ENCODE measurements around the gene SPIN2A. TPM values are rescaled to one million over a fixed set of nuclear protein-coding genes. Genes with fewer than 3 reads are reported as not detected.

Gene SPIN2A
- total and polyA plus RNA-seq, 2 donors (not counting 1 experiment from before 2014, with no cell fraction given), result 1.4 to 3.3 TPM

- Histone ChIP-seq H3K27me3 (replicated peaks in 1 of 4; ENCODE audit: control extremely low read depth in 1 of 4, control insufficient read depth in 3 of 4, insufficient read depth in 4 of 4, low read length in 3 of 4) (no peaks in the 10 kb centered on the region), H3K9me3 (ENCODE audit: control extremely low read depth in 1 of 3, control insufficient read depth in 2 of 3, insufficient read depth in 1 of 3, low read length in 2 of 3) (no peaks in the 10 kb centered on the region), H3K9ac (ENCODE audit: low read length) (no peak overlapping the region), H3K4me2 (replicated peaks; ENCODE audit: low read depth, low read length, poor library complexity, severe bottlenecking) (no peak overlapping the region), H2AFZ (ENCODE audit: insufficient read depth, low read depth, low read length, poor library complexity, severe bottlenecking) (no peak overlapping the region), H3K27ac (ENCODE audit: low read length in 2 of 2) (no peak overlapping the region), H3K79me2 (ENCODE audit: control insufficient read depth, insufficient read depth, low read length) (no peaks in the 10 kb centered on the region), H3K36me3 (replicated peaks in 1 of 2; ENCODE audit: control extremely low read depth in 1 of 2, control insufficient read depth in 1 of 2, extremely low read depth in 1 of 2, insufficient read depth in 2 of 2, low read length in 1 of 2) (no peaks in the 10 kb centered on the region), H4K20me1 (ENCODE audit: control insufficient read depth, insufficient read depth, low read length, poor library complexity, severe bottlenecking) (no peaks in the 10 kb centered on the region), H3K4me1 (ENCODE audit: control insufficient read depth in 2 of 2, insufficient read depth in 2 of 2, low read length in 2 of 2) (no peaks in the 10 kb centered on the region), H3K4me3 (ENCODE audit: control extremely low read depth in 1 of 5, extremely low read depth in 1 of 5, insufficient read depth in 1 of 5, low read depth in 2 of 5, low read length in 4 of 5) (no peak overlapping the region)
- DNase-seq, result no peak
- H3K4me1 Mint-ChIP-seq, result no peaks in the 10 kb centered on the region
- POLR2A ChIA-PET, result no interaction called here
- no peak for TF ChIP-seq CTCF (IDR thresholded peaks at IDR 0.05)
- no peak for TF ChIP-seq EZH2 (IDR thresholded peaks at IDR 0.05; ENCODE audit: borderline replicate concordance, insufficient read depth, low read depth, low read length, poor library complexity, severe bottlenecking)
- H3K9me3 Mint-ChIP-seq (ENCODE audit: insufficient read depth), result no peaks in the 10 kb centered on the region
- H3K4me3 Mint-ChIP-seq, result no peak overlapping the region
- no peaks in the 10 kb centered on the region for H3K27me3 Mint-ChIP-seq
- intact Hi-C loops (cut with micrococcal nuclease), result no loop called here
- CTCF ChIA-PET, result no interaction called here
- no peak for ATAC-seq (ENCODE audit: low read depth)
- no peak overlapping the region for H3K27ac Mint-ChIP-seq
- WGBS (ENCODE audit: insufficient coverage), result 86% methylated on average over 1 of the region's 7 CpGs
Observed at GRCh38 chrX:57132046-57132445, 5.2 kb downstream of the SPIN2A start.

DNA sequence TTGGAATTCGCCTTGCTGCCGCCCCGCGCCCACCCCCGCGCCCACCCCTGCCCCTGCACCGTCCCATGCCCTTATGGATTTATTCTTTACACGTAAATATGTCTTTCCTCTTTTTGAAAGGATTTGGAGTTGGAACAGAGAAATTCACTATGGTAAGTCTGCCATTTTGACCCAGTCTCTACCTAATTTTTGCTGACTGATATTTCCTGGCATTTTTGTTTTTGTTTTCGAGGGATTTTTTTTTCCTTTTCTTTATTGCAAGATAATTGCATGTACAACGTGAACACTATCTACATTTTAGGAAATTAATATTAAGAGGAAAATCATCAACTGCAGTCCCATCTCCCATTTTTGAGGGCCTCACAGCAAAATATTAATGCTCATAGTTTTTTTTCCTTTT, 15.4 kb downstream of the SPIN2A start:
- peak overlapping the region; percentile 71 for H3K4me2 ChIP-seq (replicated peaks; ENCODE audit: low read depth, low read length, poor library complexity, severe bottlenecking)
- ChIA-PET POLR2A (no interaction called here), CTCF (no interaction called here)
- peak overlapping the region; percentile 95 for H3K4me3 Mint-ChIP-seq
- DNase-seq (no peak), ATAC-seq (ENCODE audit: low read depth) (no peak)
- no peaks in the 10 kb centered on the region for H3K9me3 Mint-ChIP-seq (ENCODE audit: insufficient read depth)
- no CpG with 5 or more reads among the region's 10 CpGs for WGBS (ENCODE audit: insufficient coverage)
- H3K27me3 ChIP-seq (replicated peaks in 1 of 4; ENCODE audit: control extremely low read depth in 1 of 4, control insufficient read depth in 3 of 4, insufficient read depth in 4 of 4, low read length in 3 of 4), result no peaks in the 10 kb centered on the region
- no peaks in the 10 kb centered on the region for H3K36me3 ChIP-seq (replicated peaks in 1 of 2; ENCODE audit: control extremely low read depth in 1 of 2, control insufficient read depth in 1 of 2, extremely low read depth in 1 of 2, insufficient read depth in 2 of 2, low read length in 1 of 2)
- H3K27ac ChIP-seq (ENCODE audit: low read length in 2 of 2), result peak overlapping the region; percentile 22 to 61
- peak overlapping the region in 4 of 5 experiments; percentile 54 to 61 (median 57) for H3K4me3 ChIP-seq (ENCODE audit: control extremely low read depth in 1 of 5, extremely low read depth in 1 of 5, insufficient read depth in 1 of 5, low read depth in 2 of 5, low read length in 4 of 5)
- no peaks in the 10 kb centered on the region for H3K79me2 ChIP-seq (ENCODE audit: control insufficient read depth, insufficient read depth, low read length)
- H3K4me1 ChIP-seq (ENCODE audit: control insufficient read depth in 2 of 2, insufficient read depth in 2 of 2, low read length in 2 of 2), result peaks cover 4 to 7% of the 10 kb centered on the region in 2 donors
- TF ChIP-seq EZH2 (IDR thresholded peaks at IDR 0.05; ENCODE audit: borderline replicate concordance, insufficient read depth, low read depth, low read length, poor library complexity, severe bottlenecking) (no peak), CTCF (IDR thresholded peaks at IDR 0.05) (no peak)
- no peaks in the 10 kb centered on the region for H4K20me1 ChIP-seq (ENCODE audit: control insufficient read depth, insufficient read depth, low read length, poor library complexity, severe bottlenecking)
- intact Hi-C loops (cut with micrococcal nuclease), result loop anchor here (1.0 to 10.0 kb wide), 3 partner anchors 127 to 783 kb away; partner anchors contain the start of gene SPIN3
- no peaks in the 10 kb centered on the region for H3K9me3 ChIP-seq (ENCODE audit: control extremely low read depth in 1 of 3, control insufficient read depth in 2 of 3, insufficient read depth in 1 of 3, low read length in 2 of 3)
- H3K27ac Mint-ChIP-seq, result peak overlapping the region; percentile 89
- peaks cover 25% of the 10 kb centered on the region for H3K4me1 Mint-ChIP-seq
- no peaks in the 10 kb centered on the region for H3K27me3 Mint-ChIP-seq
- peak overlapping the region; percentile 70 for H3K9ac ChIP-seq (ENCODE audit: low read length)
- peak overlapping the region; percentile 70 for H2AFZ ChIP-seq (ENCODE audit: insufficient read depth, low read depth, low read length, poor library complexity, severe bottlenecking)
